Stomach smooth muscle (tissue), 2 donors: ENCODE data around the gene SLC47A2.
"Not testable (repeated sequence)": the region's sequence is repeated elsewhere in the genome, so short reads cannot be mapped to it uniquely, and the experiment has no call there.

ENCODE experiments used
- H3K27ac ChIP-seq: one replicate; pipeline ENCODE4 v1.7.0; 2013; ENCODE audit warnings: mild to moderate bottlenecking, low read length, inconsistent platforms
- H3K27me3 ChIP-seq, 2 donors: one replicate each; pipeline ENCODE4 v1.7.0; 2013; ENCODE audit warnings: low read length in 2 of 2; ENCODE audit not compliant: insufficient read depth in 2 of 2, control insufficient read depth in 1 of 2
- H3K36me3 ChIP-seq, 2 donors: one replicate each; pipeline ENCODE4 v1.7.0; 2013; ENCODE audit warnings: low read length in 2 of 2; ENCODE audit not compliant: control insufficient read depth in 2 of 2, insufficient read depth in 2 of 2
- H3K4me1 ChIP-seq: one replicate; pipeline ENCODE4 v1.7.0; 2013; ENCODE audit warnings: low read length; ENCODE audit not compliant: control insufficient read depth, insufficient read depth
- H3K4me3 ChIP-seq, 2 donors: one replicate each; pipeline ENCODE4 v1.7.0; 2013; ENCODE audit warnings: low read length in 2 of 2
- H3K9ac ChIP-seq, 2 donors: one replicate each; pipeline ENCODE4 v1.7.0; 2013; ENCODE audit warnings: low read length in 2 of 2, mild to moderate bottlenecking in 1 of 2
- H3K9me3 ChIP-seq, 2 donors: one replicate each; pipeline ENCODE4 v1.7.0; 2013; ENCODE audit warnings: low read length in 2 of 2; ENCODE audit not compliant: control insufficient read depth in 2 of 2
- donor health status: healthy.
- donor health status: Pancreatic carcinoma.

Gene SLC47A2

DNA sequence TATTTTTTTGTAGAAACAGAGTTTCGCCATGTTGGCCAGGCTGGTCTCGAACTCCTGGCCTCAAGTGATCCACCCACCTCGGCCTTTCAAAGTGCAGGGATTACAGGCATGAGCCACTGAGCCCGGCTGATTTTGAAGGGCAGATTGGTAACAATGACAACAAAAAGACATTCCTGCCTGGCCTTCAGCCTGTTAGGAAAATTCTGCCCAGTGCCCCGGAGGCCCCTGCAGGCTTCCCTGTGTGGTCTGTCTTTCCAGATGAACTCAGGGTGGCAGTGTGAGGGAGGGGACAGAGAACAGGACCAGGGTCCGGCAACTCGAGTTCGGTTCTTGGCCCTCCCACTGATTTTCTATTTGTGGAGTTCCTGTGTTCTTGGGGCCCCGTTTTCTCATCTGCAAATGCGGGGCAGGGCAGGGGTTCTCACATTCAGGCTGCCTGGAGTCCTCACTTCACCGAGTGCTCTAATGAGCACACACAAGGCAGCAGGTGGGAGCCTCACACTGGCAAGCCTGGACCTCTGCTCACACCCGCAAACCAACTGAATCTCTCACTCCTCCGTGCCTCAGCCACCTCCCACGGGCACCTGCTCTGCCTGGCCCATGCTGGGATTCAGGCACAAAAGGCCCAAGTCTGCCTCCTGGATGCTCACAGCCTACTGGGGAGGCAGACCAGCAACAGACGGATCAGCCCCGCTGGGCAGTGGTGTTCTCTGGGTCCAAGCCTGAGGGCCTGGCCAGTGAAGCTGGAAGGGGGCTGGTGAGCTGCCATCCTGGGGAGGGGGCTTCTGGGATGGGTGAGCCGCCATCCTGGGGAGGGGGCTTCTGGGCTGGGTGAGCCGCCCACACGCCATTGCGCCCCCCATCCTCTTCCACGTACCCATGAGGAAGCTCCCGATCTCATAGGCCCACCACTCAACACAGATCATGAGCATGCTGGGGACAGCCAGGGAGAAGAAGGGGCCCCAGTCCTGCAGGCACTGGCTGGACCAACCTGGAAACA is 10.3 kb downstream of the SLC47A2 start:
- Histone ChIP-seq H3K9ac (no peak overlapping the region), H3K36me3 (no peaks in the 10 kb centered on the region), H3K27ac (no peak overlapping the region), H3K27me3 (no peaks in the 10 kb centered on the region), H3K4me1 (peaks cover 4% of the 10 kb centered on the region), H3K9me3 (no peaks in the 10 kb centered on the region), H3K4me3 (no peak overlapping the region)

DNA sequence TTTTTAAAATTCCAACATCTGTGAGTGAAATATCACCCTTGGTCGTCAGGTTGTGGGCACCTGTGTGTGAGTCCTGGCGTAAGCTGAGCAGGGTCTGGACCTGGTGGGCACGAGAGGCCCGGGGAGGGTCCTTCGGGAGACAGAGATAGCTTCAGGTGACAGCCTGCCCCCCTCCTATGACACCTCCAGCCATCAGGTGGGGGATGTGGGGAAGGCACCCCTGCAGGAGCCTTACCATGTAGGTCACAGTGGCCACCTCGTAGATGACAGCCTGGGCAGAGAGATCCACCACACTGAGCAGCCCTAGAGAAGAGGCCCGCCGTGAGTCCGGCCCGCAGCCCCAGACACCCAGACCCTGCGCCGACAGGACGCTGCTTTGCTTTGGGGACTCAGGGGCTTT is 11.2 kb downstream of the SLC47A2 start:
- H3K9ac ChIP-seq, result no peak overlapping the region
- H3K9me3 ChIP-seq, result no peaks in the 10 kb centered on the region
- H3K4me1 ChIP-seq, result peaks cover 4% of the 10 kb centered on the region
- H3K36me3 ChIP-seq, result no peaks in the 10 kb centered on the region
- no peak overlapping the region for H3K27ac ChIP-seq
- no peaks in the 10 kb centered on the region for H3K27me3 ChIP-seq
- H3K4me3 ChIP-seq, result no peak overlapping the region

DNA sequence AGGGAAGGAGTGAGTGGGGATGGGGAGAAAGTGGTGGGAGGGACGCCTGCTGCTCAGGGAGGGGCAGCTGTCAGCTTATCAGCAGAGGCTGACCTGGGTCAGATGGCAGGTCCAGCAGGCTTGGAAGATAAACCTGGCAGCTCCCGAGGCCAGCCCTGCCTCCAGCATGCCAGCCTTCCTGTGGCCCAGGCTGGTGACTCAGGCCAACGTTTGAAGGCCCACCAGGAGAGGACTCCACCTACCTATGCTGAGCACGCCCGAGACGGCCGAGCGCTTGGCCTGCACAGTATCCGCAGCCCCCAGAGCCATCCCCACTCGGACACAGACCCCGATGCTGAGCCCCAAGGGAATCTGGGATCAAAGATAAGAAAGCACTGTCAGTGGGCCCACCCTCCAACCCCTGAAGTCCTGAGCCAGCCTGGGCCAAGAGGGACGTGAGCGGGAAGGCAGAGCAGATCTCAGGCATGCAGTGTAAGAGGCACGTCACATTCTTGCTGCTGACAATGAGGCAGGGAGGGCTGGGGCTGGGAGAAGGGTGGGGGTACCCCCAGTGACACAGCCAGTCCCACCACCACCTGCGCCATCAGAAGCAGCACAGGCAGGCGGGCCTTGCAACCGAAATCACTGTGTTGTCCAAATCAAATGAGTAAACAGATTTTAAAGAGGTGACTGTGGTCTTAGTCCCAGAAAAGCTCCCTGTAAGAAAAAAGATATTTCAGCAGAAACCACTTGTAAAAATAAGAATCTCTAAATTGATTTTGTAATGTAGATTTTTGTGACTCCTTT is 12.4 kb downstream of the SLC47A2 start:
- Histone ChIP-seq H3K9ac (no peak overlapping the region), H3K4me1 (peaks cover 4% of the 10 kb centered on the region), H3K36me3 (no peaks in the 10 kb centered on the region), H3K27ac (no peak overlapping the region), H3K4me3 (no peak overlapping the region), H3K27me3 (no peaks in the 10 kb centered on the region), H3K9me3 (no peaks in the 10 kb centered on the region)

DNA sequence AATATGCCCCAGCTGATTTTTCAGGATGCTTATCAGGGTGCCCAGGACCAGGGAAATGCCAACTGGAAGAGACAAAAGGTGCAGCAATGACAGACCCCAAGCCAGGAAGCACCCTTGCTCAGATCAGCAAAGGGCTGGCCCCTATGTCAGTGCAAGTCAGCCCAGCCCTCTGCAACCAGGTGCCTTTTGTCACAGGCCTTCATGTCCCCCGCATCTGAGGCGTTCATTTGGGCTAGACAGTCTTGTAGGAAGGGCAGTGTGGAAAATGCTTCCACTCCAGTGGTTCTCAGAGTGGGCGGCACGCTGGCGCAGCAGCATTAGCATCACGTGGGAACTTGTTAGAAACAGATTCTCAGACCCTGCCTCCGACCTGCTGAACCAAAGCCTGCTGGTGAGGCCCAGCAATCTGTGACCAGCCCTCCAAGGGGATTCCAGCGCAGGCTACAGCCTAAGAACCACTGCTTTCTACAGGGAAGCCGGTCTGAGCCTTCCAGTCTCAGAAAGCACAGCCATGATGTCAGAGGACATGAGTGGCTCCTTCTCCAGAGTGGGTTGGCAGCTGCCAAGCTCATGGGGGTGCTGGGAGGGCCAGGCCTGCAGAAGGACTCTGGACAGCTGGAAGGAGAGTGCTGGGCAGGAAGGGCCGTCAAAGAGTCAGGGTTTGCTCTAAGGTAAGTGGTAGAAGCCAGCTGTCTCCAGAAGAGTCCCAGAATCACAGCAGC is 13.1 kb downstream of the SLC47A2 start:
- H3K27ac ChIP-seq, result no peak overlapping the region
- H3K27me3 ChIP-seq, result no peaks in the 10 kb centered on the region
- no peaks in the 10 kb centered on the region for H3K36me3 ChIP-seq
- H3K4me1 ChIP-seq, result peaks cover 4% of the 10 kb centered on the region
- no peak overlapping the region for H3K9ac ChIP-seq
- H3K9me3 ChIP-seq, result no peaks in the 10 kb centered on the region
- no peak overlapping the region for H3K4me3 ChIP-seq

DNA sequence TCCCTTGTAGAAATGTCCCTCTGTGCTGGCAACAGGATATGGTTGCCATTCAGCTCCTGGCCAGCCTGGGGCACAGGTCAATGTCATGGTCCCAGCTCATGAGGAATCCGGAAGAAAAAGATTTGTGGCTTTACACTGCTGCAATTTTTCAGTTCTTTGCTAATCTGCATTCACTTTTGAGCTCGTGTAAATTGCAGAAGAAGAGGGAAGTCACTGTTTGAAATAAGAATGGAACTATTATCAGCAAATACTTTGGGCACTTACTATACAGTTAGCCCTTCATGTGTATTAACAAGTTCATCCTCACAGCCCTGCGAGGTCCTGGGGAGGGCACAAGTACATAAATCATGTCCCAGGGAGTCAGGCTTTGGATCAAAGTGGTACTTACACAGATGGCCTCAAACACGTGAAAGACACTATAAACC is 14.2 kb downstream of the SLC47A2 start:
- Histone ChIP-seq H3K9ac (no peak overlapping the region), H3K4me3 (no peak overlapping the region), H3K4me1 (peaks cover 4% of the 10 kb centered on the region), H3K27me3 (no peaks in the 10 kb centered on the region), H3K27ac (no peak overlapping the region), H3K36me3 (no peaks in the 10 kb centered on the region), H3K9me3 (no peaks in the 10 kb centered on the region)

DNA sequence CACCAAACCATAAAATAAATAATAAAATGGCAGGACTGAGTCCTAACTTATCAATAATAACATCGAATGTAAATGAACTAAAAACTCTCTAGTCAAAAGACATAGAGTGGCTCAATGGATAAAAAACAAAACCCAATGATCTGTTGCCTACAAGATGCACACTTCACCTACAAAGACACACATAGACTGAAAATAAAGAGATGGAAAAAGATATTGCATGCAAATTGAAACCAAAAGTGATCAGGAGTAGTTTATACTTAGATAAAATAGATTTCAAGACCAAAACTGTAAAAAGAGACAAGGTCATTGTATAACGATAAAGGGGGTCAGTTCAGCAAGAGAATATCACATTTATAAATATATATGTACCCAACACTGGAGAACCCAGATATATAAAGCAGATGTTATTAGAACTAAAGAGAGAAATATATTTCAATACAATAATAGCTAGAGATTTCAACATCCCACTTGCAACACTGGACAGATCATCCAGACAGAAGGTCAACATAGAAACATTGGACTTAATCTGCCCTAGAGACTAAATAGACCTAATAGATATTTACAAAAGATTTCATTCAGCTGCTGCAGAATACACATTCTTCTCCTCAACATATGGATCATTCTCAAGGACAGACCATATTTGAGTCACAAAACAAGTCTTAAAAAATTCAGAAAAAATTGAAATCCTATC is 29.8 kb downstream of the SLC47A2 start:
- Histone ChIP-seq H3K4me1 (no peaks in the 10 kb centered on the region), H3K27ac (no peak overlapping the region), H3K36me3 (no peaks in the 10 kb centered on the region)

DNA sequence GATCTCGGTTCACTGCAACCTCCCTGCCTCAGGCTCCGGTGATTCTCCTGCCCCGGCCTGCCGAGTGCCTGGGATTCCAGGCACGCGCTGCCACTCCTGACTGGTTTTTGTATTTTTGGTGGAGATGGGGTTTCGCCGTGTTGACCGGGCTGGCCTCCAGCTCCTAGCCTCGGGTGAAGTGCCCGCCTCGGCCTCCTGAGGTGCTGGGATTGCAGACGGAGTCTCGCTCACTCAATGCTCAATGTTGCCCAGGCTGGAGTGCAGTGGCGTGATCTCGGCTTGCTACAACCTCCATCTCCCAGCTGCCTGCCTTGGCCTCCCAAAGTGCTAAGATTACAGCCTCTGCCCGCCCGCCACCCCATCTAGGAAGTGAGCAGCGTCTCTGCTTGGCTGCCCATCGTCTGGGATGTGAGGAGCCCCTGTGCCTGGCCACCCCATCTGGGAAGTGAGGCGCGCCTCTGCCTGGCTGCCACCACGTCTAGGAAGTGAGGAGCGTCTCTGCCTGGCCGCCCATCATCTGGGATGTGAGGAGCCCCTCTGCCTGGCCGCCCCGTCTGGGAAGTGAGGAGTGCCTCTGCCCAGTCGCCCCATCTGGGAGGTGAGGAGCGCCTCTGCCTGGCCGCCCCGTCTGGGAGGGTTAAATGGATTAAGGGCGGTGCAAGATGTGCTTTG is 31.3 kb downstream of the SLC47A2 start:
- H3K4me3 ChIP-seq, H3K9ac ChIP-seq, H3K9me3 ChIP-seq, H3K27me3 ChIP-seq, H3K27ac ChIP-seq, H3K4me1 ChIP-seq, H3K36me3 ChIP-seq: not testable (repeated sequence)

More for the DNA sequence above, 29.8 kb downstream of the SLC47A2 start:
- H3K4me3 ChIP-seq, result no peak overlapping the region
- H3K27me3 ChIP-seq, result no peaks in the 10 kb centered on the region
- no peaks in the 10 kb centered on the region for H3K9me3 ChIP-seq
- no peak overlapping the region for H3K9ac ChIP-seq

DNA sequence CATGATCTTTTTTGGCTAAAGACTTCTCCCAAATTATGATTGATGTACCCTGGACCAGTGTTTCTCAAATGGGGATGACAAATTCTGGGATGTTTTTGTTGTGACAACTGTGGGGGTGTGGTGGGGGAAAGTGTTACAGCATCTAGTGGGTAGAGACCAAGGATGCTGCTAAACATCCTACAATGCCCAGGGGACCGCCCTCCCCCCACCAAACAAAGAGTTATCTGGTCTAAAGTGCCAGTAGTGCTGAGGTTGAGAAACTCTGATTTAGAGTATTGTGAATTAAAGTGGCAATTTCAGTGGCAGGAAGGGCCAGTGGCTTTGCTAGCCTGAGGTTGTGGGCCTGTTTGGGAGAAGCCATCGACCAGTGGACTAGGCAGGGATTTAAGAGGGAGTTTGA is 33.3 kb downstream of the SLC47A2 start:
- Histone ChIP-seq H3K9me3 (no peaks in the 10 kb centered on the region), H3K4me1 (no peaks in the 10 kb centered on the region), H3K27ac (no peak overlapping the region), H3K36me3 (peaks cover 0 to 9% of the 10 kb centered on the region in 2 donors), H3K4me3 (no peak overlapping the region), H3K9ac (no peak overlapping the region), H3K27me3 (no peaks in the 10 kb centered on the region)

DNA sequence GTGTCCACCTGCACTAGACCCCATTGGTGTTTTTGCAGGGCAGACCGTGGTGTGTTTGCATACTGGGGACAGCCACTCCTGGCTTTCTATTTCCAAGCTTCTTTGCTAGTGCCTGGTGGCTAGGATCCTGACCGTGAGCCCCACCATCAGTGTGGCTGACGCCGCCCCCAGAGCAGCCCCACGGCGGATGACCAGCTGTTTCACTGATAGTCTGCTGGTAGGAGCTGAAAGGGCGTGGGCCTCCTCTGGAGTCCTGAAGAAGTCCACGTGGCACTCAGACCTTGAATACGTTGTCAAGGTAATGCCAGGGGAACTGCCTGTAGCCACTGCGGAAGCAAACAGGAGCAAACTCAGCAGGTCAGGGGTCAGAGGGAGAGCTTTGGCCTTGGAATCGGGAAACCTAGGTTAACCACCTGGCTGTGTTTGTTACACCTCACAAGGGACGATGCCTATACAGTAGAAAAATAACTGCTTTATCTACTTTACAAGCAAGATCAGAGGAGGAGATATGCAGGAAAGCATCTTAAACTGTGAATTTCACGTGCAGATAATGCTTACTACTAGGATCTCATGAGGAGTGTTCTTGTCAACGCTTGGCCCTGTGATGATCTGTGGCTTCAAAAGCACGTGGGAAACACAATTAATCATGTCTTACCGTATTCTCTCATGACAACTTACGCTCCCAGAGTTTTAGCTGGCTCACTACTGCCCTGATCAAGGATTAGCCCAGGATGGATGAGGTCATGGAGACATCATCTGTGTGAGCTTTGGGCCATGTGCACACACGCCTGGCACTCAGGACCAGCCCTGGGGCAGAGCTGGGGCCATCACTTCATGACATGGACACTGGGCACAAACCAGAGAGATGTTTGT is 37.6 kb downstream of the SLC47A2 start:
- H3K27me3 ChIP-seq, result no peaks in the 10 kb centered on the region
- H3K4me1 ChIP-seq, result no peaks in the 10 kb centered on the region
- peaks cover 18 to 24% of the 10 kb centered on the region in 2 donors for H3K36me3 ChIP-seq
- no peaks in the 10 kb centered on the region for H3K9me3 ChIP-seq
- no peak overlapping the region for H3K27ac ChIP-seq
- H3K9ac ChIP-seq, result no peak overlapping the region
- H3K4me3 ChIP-seq, result no peak overlapping the region
